GM23338 (cell line): Measurements from ENCODE around the gene ERICH3. TPM values are rescaled to one million over a fixed set of nuclear protein-coding genes. Genes with fewer than 3 reads are reported as not detected.

Experiments used
- ATAC-seq: fragments of 200-7000 bp; cut with Tn5 transposase; 3 replicates; pipeline ENCODE4 v1.9.1; 2020
- DNase-seq: peaks from one replicate; pipeline ENCODE4 v3.0.0-alpha.2; 2015; ENCODE audit warnings: low spot score
- H2AFZ ChIP-seq: fragments of 200-600 bp; sonication (generic); 2 replicates; pipeline ENCODE4 v1.8.0; 2016; ENCODE audit warnings: antibody characterized with exemption, mild to moderate bottlenecking, moderate library complexity
- H3F3A ChIP-seq: fragments of 200-600 bp; sonication (generic); replicated peaks from 2 replicates; pipeline ENCODE4 v1.8.0; 2017; ENCODE audit warnings: antibody characterized with exemption, mixed run types, low read depth
- H3K27ac ChIP-seq: fragments of 200-600 bp; sonication (generic); 2 replicates; pipeline ENCODE4 v1.6.1; 2016; ENCODE audit warnings: low read depth
- H3K27me3 ChIP-seq: fragments of 200-600 bp; sonication (generic); 2 replicates; pipeline ENCODE4 v1.8.0; 2016; ENCODE audit warnings: mild to moderate bottlenecking, mixed run types, moderate library complexity; ENCODE audit not compliant: insufficient read depth
- H3K36me3 ChIP-seq: fragments of 200-600 bp; sonication (generic); 2 replicates; pipeline ENCODE4 v1.8.0; 2016; ENCODE audit warnings: mild to moderate bottlenecking; ENCODE audit not compliant: insufficient read depth
- H3K4me1 ChIP-seq: fragments of 200-600 bp; sonication (generic); 2 replicates; pipeline ENCODE4 v1.8.0; 2016; ENCODE audit warnings: mild to moderate bottlenecking, moderate library complexity; ENCODE audit not compliant: insufficient read depth
- H3K4me2 ChIP-seq: fragments of 200-600 bp; sonication (generic); 2 replicates; pipeline ENCODE4 v1.7.1; 2017; ENCODE audit warnings: mixed run types
- H3K4me3 ChIP-seq: fragments of 200-600 bp; sonication (generic); 2 replicates; pipeline ENCODE4 v1.6.1; 2016; ENCODE audit warnings: mixed run types
- H3K79me2 ChIP-seq: fragments of 200-600 bp; sonication (generic); replicated peaks from 2 replicates; pipeline ENCODE4 v1.8.0; 2017; ENCODE audit warnings: mild to moderate bottlenecking; ENCODE audit not compliant: insufficient read depth
- H3K9me2 ChIP-seq: fragments of 200-600 bp; sonication (generic); 2 replicates; pipeline ENCODE4 v1.8.0; 2017; ENCODE audit not compliant: insufficient read depth
- H4K20me1 ChIP-seq: fragments of 200-600 bp; sonication (generic); replicated peaks from 2 replicates; pipeline ENCODE4 v1.8.0; 2017; ENCODE audit warnings: mild to moderate bottlenecking; ENCODE audit not compliant: insufficient read depth
- H3K27ac Mint-ChIP-seq: 2 replicates; pipeline ENCODE4 v1.8.0; 2020; ENCODE audit warnings: inconsistent platforms, mild to moderate bottlenecking, moderate library complexity, mixed read lengths
- H3K27me3 Mint-ChIP-seq: 3 replicates; pipeline ENCODE4 v1.8.0; 2022; ENCODE audit warnings: low read depth, mild to moderate bottlenecking, moderate library complexity, mixed read lengths, inconsistent platforms; ENCODE audit not compliant: insufficient read depth, poor library complexity
- H3K36me3 Mint-ChIP-seq: 3 replicates; pipeline ENCODE4 v1.8.0; 2021; ENCODE audit warnings: low read depth, mild to moderate bottlenecking, inconsistent platforms, moderate library complexity, mixed read lengths
- H3K4me1 Mint-ChIP-seq: 3 replicates; pipeline ENCODE4 v1.8.0; 2020; ENCODE audit warnings: mild to moderate bottlenecking, inconsistent platforms, mixed read lengths
- H3K4me3 Mint-ChIP-seq: 3 replicates; pipeline ENCODE4 v1.8.0; 2021; ENCODE audit warnings: moderate library complexity, mild to moderate bottlenecking, inconsistent platforms, mixed read lengths
- H3K9me3 Mint-ChIP-seq: 3 replicates; pipeline ENCODE4 v1.8.0; 2020; ENCODE audit warnings: moderate library complexity, mild to moderate bottlenecking, inconsistent platforms, mixed read lengths
- EZH2 ChIP-seq: fragments of 200-600 bp; sonication (generic); IDR thresholded peaks from one replicate; pipeline ENCODE4 v1.8.0; 2017; ENCODE audit warnings: antibody characterized with exemption, mild to moderate bottlenecking, low read depth; ENCODE audit not compliant: unreplicated experiment
- EZH2phosphoT487 ChIP-seq: fragments of 200-600 bp; sonication (generic); IDR thresholded peaks from one replicate; pipeline ENCODE4 v1.8.1; 2018; ENCODE audit warnings: antibody characterized with exemption; ENCODE audit not compliant: unreplicated experiment
- JUNB ChIP-seq: IDR thresholded peaks from one replicate; pipeline ENCODE4 v1.6.1; 2016; ENCODE audit warnings: antibody characterized with exemption; ENCODE audit not compliant: unreplicated experiment
- NANOG ChIP-seq: IDR thresholded peaks from 2 replicates; pipeline ENCODE4 v1.6.1; 2016; ENCODE audit warnings: antibody characterized with exemption, borderline replicate concordance
- POLR2AphosphoS5 ChIP-seq: IDR thresholded peaks from 2 replicates; pipeline ENCODE4 v1.6.1; 2016; ENCODE audit warnings: antibody characterized with exemption, low read depth
- STAT1 ChIP-seq: IDR thresholded peaks from one replicate; pipeline ENCODE4 v1.6.1; 2016; ENCODE audit warnings: antibody characterized with exemption; ENCODE audit not compliant: unreplicated experiment
- polyA plus RNA-seq: library from polyadenylated mRNA; unstranded; fragments of >200 nt; fragmentation: Nextera tagmentation; extraction: Ambion mirVana; gene quantifications from 2 replicates; pipeline ENCODE4 v1.2.1, GENCODE V29; 2016
- total RNA-seq: library from RNA; depleted of rRNA; stranded (reverse); fragments of >200 nt; shearing (Covaris generic); gene quantifications from 2 replicates; pipeline ENCODE4 v1.2.3, GENCODE V29; 2014
- TF ChIP-seq, protein P1 (sequence below): IDR thresholded peaks from 2 replicates; pipeline ENCODE4 v1.6.1; 2016; ENCODE audit warnings: antibody characterized with exemption
- TF ChIP-seq, protein P2 (sequence below): fragments of 250-450 bp; sonication (Bioruptor Pico); IDR thresholded peaks from 2 replicates; pipeline ENCODE4 v1.5.0; 2020; ENCODE audit warnings: mild to moderate bottlenecking, moderate library complexity

Gene ERICH3
- total and polyA plus RNA-seq, 2 experiments from 2014 or later: not detected

DNA sequence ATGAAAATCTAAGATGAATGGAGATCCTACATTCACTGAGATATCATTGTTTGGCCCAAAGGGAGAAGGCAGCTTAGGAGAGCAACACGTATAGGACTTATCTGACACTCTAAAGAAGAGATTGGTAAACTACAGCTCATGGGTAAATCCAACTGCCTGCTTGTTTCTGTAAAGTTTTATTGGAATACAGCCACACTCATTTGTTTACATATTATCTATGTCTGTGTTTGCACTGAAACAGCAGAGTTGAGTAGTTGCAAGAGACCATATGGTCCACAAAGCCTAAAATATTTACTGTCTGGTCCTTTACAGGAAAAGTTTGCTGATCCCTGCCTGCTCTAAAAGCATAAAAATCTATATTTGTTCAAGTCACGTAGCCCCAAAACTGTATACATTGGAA is 146.9 kb downstream of the ERICH3 start (continued):
- TF ChIP-seq EZH2phosphoT487 (no peak), STAT1 (no peak)
- TF ChIP-seq, protein P1, sequence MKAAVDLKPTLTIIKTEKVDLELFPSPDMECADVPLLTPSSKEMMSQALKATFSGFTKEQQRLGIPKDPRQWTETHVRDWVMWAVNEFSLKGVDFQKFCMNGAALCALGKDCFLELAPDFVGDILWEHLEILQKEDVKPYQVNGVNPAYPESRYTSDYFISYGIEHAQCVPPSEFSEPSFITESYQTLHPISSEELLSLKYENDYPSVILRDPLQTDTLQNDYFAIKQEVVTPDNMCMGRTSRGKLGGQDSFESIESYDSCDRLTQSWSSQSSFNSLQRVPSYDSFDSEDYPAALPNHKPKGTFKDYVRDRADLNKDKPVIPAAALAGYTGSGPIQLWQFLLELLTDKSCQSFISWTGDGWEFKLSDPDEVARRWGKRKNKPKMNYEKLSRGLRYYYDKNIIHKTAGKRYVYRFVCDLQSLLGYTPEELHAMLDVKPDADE: no peak

DNA sequence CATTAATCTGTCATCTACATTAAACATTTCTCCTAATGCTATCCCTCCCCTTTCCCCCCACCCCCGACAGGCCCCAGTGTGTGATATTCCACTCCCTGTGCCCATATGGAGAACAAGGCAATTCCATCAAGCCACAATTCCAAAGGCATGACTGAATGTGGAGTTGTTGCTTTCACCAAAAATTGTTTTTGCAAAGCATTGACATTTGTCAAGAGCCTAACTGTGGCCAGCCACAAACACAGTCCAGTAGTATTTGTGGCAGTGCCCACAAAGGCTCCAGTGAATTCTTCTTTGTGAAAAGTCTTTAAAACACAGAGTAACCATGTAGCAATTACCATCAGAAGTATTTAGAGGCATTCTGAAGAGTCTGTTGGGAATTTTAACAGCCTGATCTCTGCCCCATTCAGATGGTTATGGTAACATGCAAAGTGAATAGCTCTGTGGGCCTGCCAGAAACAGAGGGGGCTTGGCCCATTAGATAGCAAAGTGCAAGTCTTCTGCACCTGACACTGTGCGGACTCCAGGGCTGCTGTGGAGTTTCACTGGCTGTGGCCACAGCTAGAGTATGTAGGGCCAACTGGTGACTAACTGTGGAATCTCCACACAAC is 149.6 kb downstream of the ERICH3 start:
- peak overlapping the region; percentile 30 for H3K4me2 ChIP-seq
- H3K36me3 Mint-ChIP-seq: no peaks in the 10 kb centered on the region; the same call in 2 of the 3 replicates
- no peak overlapping the region for H3K27ac Mint-ChIP-seq
- no peaks in the 10 kb centered on the region for H3K79me2 ChIP-seq
- peaks cover 55% of the 10 kb centered on the region for H3K4me1 Mint-ChIP-seq
- no peaks in the 10 kb centered on the region for H3F3A ChIP-seq
- no peaks in the 10 kb centered on the region for H4K20me1 ChIP-seq
- H3K4me3 Mint-ChIP-seq: no peak overlapping the region
- H3K9me3 Mint-ChIP-seq: peaks cover 2% of the 10 kb centered on the region; the same call in 2 of the 3 replicates
- H3K27me3 Mint-ChIP-seq: peaks cover 4% of the 10 kb centered on the region
- TF ChIP-seq JUNB (no peak), NANOG (peak; percentile 70)
- H2AFZ ChIP-seq: no peak overlapping the region
- no peaks in the 10 kb centered on the region for H3K36me3 ChIP-seq
- peak; percentile 43 for DNase-seq
- H3K27me3 ChIP-seq: no peaks in the 10 kb centered on the region
- peaks cover 39% of the 10 kb centered on the region for H3K4me1 ChIP-seq
- H3K4me3 ChIP-seq: no peak overlapping the region
- H3K9me2 ChIP-seq: peaks cover 12% of the 10 kb centered on the region; the same call in 1 of the 2 replicates
- peak; percentile 72 for ATAC-seq
- peak overlapping the region; percentile 73; the same call in 1 of the 2 replicates for H3K27ac ChIP-seq

DNA sequence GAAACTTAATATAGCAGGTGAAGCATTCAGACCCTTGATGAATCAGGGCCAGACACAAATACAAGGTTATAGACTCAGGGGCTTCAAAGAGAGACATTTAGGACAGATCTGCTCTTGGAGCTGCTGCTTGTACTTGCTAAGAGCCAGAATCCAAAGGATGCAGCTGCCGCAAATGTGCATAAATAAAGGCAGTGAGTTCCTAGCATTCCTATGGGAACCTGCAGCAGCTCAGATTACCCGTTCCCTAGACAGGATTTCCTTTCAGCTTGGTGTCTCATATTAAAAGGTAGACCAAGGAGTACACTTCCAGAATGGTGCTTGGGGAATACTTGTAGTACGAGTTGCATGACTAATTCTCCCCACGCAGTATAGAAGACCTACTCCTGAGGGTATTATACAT is 151.4 kb downstream of the ERICH3 start:
- H3K9me3 Mint-ChIP-seq: peaks cover 2% of the 10 kb centered on the region; the same call in 2 of the 3 replicates
- ATAC-seq (peak; percentile 89), DNase-seq (peak; percentile 94)
- Histone ChIP-seq H3K4me1 (peaks cover 39% of the 10 kb centered on the region), H3F3A (no peaks in the 10 kb centered on the region), H3K36me3 (no peaks in the 10 kb centered on the region), H3K27ac (peak overlapping the region; percentile 85), H3K27me3 (no peaks in the 10 kb centered on the region), H3K4me2 (peak overlapping the region; percentile 57), H4K20me1 (no peaks in the 10 kb centered on the region), H2AFZ (no peak overlapping the region), H3K4me3 (peak overlapping the region; percentile 13), H3K9me2 (0 out of 2 replicates have a peak, but pooled peaks cover 6% of the 10 kb centered on the region), H3K79me2 (no peaks in the 10 kb centered on the region)
- H3K27me3 Mint-ChIP-seq: no peaks in the 10 kb centered on the region
- peak overlapping the region; percentile 88 for H3K27ac Mint-ChIP-seq
- peak overlapping the region; percentile 43 for H3K4me3 Mint-ChIP-seq
- no peaks in the 10 kb centered on the region for H3K36me3 Mint-ChIP-seq
- H3K4me1 Mint-ChIP-seq: peaks cover 43% of the 10 kb centered on the region
- TF ChIP-seq POLR2AphosphoS5 (peak; percentile 33; the same call in 1 of the 2 replicates), EZH2 (no peak), EZH2phosphoT487 (no peak), NANOG (0 out of 2 replicates have a peak, but pooled peaks have one; percentile 17)
- TF ChIP-seq, protein P2, sequence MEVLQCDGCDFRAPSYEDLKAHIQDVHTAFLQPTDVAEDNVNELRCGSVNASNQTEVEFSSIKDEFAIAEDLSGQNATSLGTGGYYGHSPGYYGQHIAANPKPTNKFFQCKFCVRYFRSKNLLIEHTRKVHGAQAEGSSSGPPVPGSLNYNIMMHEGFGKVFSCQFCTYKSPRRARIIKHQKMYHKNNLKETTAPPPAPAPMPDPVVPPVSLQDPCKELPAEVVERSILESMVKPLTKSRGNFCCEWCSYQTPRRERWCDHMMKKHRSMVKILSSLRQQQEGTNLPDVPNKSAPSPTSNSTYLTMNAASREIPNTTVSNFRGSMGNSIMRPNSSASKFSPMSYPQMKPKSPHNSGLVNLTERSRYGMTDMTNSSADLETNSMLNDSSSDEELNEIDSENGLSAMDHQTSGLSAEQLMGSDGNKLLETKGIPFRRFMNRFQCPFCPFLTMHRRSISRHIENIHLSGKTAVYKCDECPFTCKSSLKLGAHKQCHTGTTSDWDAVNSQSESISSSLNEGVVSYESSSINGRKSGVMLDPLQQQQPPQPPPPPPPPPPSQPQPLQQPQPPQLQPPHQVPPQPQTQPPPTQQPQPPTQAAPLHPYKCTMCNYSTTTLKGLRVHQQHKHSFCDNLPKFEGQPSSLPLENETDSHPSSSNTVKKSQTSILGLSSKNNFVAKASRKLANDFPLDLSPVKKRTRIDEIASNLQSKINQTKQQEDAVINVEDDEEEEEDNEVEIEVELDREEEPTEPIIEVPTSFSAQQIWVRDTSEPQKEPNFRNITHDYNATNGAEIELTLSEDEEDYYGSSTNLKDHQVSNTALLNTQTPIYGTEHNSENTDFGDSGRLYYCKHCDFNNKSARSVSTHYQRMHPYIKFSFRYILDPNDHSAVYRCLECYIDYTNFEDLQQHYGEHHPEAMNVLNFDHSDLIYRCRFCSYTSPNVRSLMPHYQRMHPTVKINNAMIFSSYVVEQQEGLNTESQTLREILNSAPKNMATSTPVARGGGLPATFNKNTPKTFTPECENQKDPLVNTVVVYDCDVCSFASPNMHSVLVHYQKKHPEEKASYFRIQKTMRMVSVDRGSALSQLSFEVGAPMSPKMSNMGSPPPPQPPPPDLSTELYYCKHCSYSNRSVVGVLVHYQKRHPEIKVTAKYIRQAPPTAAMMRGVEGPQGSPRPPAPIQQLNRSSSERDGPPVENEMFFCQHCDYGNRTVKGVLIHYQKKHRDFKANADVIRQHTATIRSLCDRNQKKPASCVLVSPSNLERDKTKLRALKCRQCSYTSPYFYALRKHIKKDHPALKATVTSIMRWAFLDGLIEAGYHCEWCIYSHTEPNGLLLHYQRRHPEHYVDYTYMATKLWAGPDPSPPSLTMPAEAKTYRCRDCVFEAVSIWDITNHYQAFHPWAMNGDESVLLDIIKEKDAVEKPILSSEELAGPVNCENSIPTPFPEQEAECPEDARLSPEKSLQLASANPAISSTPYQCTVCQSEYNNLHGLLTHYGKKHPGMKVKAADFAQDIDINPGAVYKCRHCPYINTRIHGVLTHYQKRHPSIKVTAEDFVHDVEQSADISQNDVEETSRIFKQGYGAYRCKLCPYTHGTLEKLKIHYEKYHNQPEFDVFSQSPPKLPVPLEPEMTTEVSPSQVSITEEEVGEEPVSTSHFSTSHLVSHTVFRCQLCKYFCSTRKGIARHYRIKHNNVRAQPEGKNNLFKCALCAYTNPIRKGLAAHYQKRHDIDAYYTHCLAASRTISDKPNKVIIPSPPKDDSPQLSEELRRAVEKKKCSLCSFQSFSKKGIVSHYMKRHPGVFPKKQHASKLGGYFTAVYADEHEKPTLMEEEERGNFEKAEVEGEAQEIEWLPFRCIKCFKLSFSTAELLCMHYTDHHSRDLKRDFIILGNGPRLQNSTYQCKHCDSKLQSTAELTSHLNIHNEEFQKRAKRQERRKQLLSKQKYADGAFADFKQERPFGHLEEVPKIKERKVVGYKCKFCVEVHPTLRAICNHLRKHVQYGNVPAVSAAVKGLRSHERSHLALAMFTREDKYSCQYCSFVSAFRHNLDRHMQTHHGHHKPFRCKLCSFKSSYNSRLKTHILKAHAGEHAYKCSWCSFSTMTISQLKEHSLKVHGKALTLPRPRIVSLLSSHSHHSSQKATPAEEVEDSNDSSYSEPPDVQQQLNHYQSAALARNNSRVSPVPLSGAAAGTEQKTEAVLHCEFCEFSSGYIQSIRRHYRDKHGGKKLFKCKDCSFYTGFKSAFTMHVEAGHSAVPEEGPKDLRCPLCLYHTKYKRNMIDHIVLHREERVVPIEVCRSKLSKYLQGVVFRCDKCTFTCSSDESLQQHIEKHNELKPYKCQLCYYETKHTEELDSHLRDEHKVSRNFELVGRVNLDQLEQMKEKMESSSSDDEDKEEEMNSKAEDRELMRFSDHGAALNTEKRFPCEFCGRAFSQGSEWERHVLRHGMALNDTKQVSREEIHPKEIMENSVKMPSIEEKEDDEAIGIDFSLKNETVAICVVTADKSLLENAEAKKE (CRISPR knock-in tag): peak; percentile 74; the same call in 1 of the 2 replicates
- TF ChIP-seq, protein P1: no peak
